BLaER1 treated with 17β-estradiol and CSF1 and Interleukin-3, amounts not matched to agents 10 nM and 100 nM (cell line): ENCODE measurements around the gene INPP4A.

Experiments used
- H3K27ac ChIP-seq, 11 experiments: shearing (Covaris generic); formaldehyde crosslinking; 2 replicates each; pipeline ENCODE4 v1.8.1; 2022
- H3K27me3 ChIP-seq, 11 experiments: shearing (Covaris generic); formaldehyde crosslinking; 2 replicates each; pipeline ENCODE4 v1.8.1; 2022
- H3K36me3 ChIP-seq, 11 experiments: shearing (Covaris generic); formaldehyde crosslinking; 2 replicates each; pipeline ENCODE4 v1.8.1; 2022
- H3K4me1 ChIP-seq, 10 experiments: shearing (Covaris generic); formaldehyde crosslinking; 2 replicates each; pipeline ENCODE4 v1.8.1; 2022
- H3K4me2 ChIP-seq, 11 experiments: shearing (Covaris generic); formaldehyde crosslinking; 2 replicates each; pipeline ENCODE4 v1.8.1; 2022
- H3K4me3 ChIP-seq, 10 experiments: shearing (Covaris generic); formaldehyde crosslinking; 2 replicates each; pipeline ENCODE4 v1.8.1; 2022
- H3K9ac ChIP-seq, 11 experiments: shearing (Covaris generic); formaldehyde crosslinking; 2 replicates each; pipeline ENCODE4 v1.8.1; 2022
- H3K9me3 ChIP-seq, 11 experiments: shearing (Covaris generic); formaldehyde crosslinking; replicated peaks in 1 of 11; 2 replicates each; pipeline ENCODE4 v1.8.1; 2022
- H4K20me1 ChIP-seq, 11 experiments: shearing (Covaris generic); formaldehyde crosslinking; 2 replicates each; pipeline ENCODE4 v1.8.1; 2022
- Cebpa-rat ChIP-seq, 11 experiments: shearing (Covaris generic); IDR thresholded peaks; 2 replicates each; pipeline ENCODE4 v1.8.1; 2022

Gene INPP4A

GRCh38 chr2:98569915-98570314 lies 125.3 kb downstream of the INPP4A start:
- Histone ChIP-seq H3K27ac (no peak overlapping the region), H3K4me2 (no peak overlapping the region), H3K4me3 (no peak overlapping the region), H3K9me3 (no peaks in the 10 kb centered on the region), H3K27me3 (no peaks in the 10 kb centered on the region), H3K36me3 (peaks cover 47 to 100% (median 94%) of the 10 kb centered on the region in 11 experiments), H3K4me1 (peaks cover 0 to 6% (median 4%) of the 10 kb centered on the region in 10 experiments; a peak in 11 of 20 replicates), H3K9ac (no peak overlapping the region), H4K20me1 (peaks cover 0 to 47% (median 0%) of the 10 kb centered on the region in 11 experiments; a peak in 8 of 22 replicates)
- no peak for TF ChIP-seq Cebpa-rat (IDR thresholded peaks at IDR 0.05)

- Histone ChIP-seq H3K36me3 (peaks cover 43 to 100% (median 93%) of the 10 kb centered on the region in 11 experiments), H3K27me3 (no peaks in the 10 kb centered on the region), H4K20me1 (peaks cover 0 to 47% (median 0%) of the 10 kb centered on the region in 11 experiments; a peak in 8 of 22 replicates), H3K9ac (no peak overlapping the region), H3K27ac (no peak overlapping the region), H3K4me1 (peaks cover 0 to 2% (median under 1%) of the 10 kb centered on the region in 10 experiments; a peak in 4 of 20 replicates), H3K4me3 (no peak overlapping the region), H3K9me3 (no peaks in the 10 kb centered on the region), H3K4me2 (no peak overlapping the region)
- TF ChIP-seq Cebpa-rat (IDR thresholded peaks at IDR 0.05) = no peak
Observed at GRCh38 chr2:98570356-98570755, 125.7 kb downstream of the INPP4A start.

- Histone ChIP-seq H3K9ac (no peak overlapping the region), H4K20me1 (peaks cover 0 to 47% (median 0%) of the 10 kb centered on the region in 11 experiments; a peak in 8 of 22 replicates), H3K36me3 (peaks cover 34 to 100% (median 89%) of the 10 kb centered on the region in 11 experiments), H3K4me1 (no peaks in the 10 kb centered on the region), H3K27me3 (no peaks in the 10 kb centered on the region), H3K9me3 (no peaks in the 10 kb centered on the region), H3K4me2 (no peak overlapping the region), H3K27ac (no peak overlapping the region), H3K4me3 (no peak overlapping the region)
- no peak for TF ChIP-seq Cebpa-rat (IDR thresholded peaks at IDR 0.05)
Observed at GRCh38 chr2:98571121-98571701, 126.6 kb downstream of the INPP4A start.

- no peaks in the 10 kb centered on the region for H3K27me3 ChIP-seq
- H3K9ac ChIP-seq = no peak overlapping the region
- peaks cover 0 to 47% (median 0%) of the 10 kb centered on the region in 11 experiments; a peak in 8 of 22 replicates for H4K20me1 ChIP-seq
- H3K36me3 ChIP-seq = peaks cover 32 to 100% (median 89%) of the 10 kb centered on the region in 11 experiments
- H3K9me3 ChIP-seq = no peaks in the 10 kb centered on the region
- no peak overlapping the region for H3K4me2 ChIP-seq
- H3K4me3 ChIP-seq = no peak overlapping the region
- no peak overlapping the region for H3K27ac ChIP-seq
- no peak for TF ChIP-seq Cebpa-rat (IDR thresholded peaks at IDR 0.05)
- H3K4me1 ChIP-seq = no peaks in the 10 kb centered on the region
Observed at GRCh38 chr2:98571796-98572195, 127.1 kb downstream of the INPP4A start.

- Histone ChIP-seq H3K36me3 (peaks cover 32 to 100% (median 89%) of the 10 kb centered on the region in 11 experiments), H3K9ac (no peak overlapping the region)
Observed at GRCh38 chr2:98572211-98572610, 127.6 kb downstream of the INPP4A start.

GRCh38 chr2:98572676-98573075 lies 128.0 kb downstream of the INPP4A start:
- Histone ChIP-seq H3K27me3 (no peaks in the 10 kb centered on the region), H3K4me2 (no peak overlapping the region), H3K27ac (no peak overlapping the region), H3K36me3 (peaks cover 32 to 100% (median 90%) of the 10 kb centered on the region in 11 experiments), H3K9me3 (no peaks in the 10 kb centered on the region), H3K9ac (no peak overlapping the region), H3K4me1 (no peaks in the 10 kb centered on the region), H3K4me3 (no peak overlapping the region), H4K20me1 (peaks cover 0 to 40% (median 0%) of the 10 kb centered on the region in 11 experiments; a peak in 8 of 22 replicates)
- no peak for TF ChIP-seq Cebpa-rat (IDR thresholded peaks at IDR 0.05)

More at GRCh38 chr2:98572211-98572610, 127.6 kb downstream of the INPP4A start:
- H3K9me3 ChIP-seq = no peaks in the 10 kb centered on the region
- no peak overlapping the region for H3K27ac ChIP-seq
- no peak overlapping the region for H3K4me3 ChIP-seq
- no peaks in the 10 kb centered on the region for H3K27me3 ChIP-seq
- H3K4me1 ChIP-seq = no peaks in the 10 kb centered on the region
- no peak overlapping the region for H3K4me2 ChIP-seq
- H4K20me1 ChIP-seq = peaks cover 0 to 45% (median 0%) of the 10 kb centered on the region in 11 experiments; a peak in 8 of 22 replicates
- TF ChIP-seq Cebpa-rat (IDR thresholded peaks at IDR 0.05) = no peak

GRCh38 chr2:98573426-98573825 lies 128.8 kb downstream of the INPP4A start:
- Histone ChIP-seq H3K9ac (no peak overlapping the region), H3K27me3 (no peaks in the 10 kb centered on the region), H3K9me3 (no peaks in the 10 kb centered on the region), H3K4me3 (no peak overlapping the region), H3K4me2 (no peak overlapping the region), H4K20me1 (peaks cover 0 to 33% (median 0%) of the 10 kb centered on the region in 11 experiments; a peak in 7 of 22 replicates), H3K27ac (no peak overlapping the region), H3K4me1 (no peaks in the 10 kb centered on the region), H3K36me3 (peaks cover 34 to 100% (median 90%) of the 10 kb centered on the region in 11 experiments)
- no peak for TF ChIP-seq Cebpa-rat (IDR thresholded peaks at IDR 0.05)

GRCh38 chr2:98576666-98577312 lies 132.1 kb downstream of the INPP4A start:
- peaks cover 7 to 22% (median 10%) of the 10 kb centered on the region in 10 experiments; a peak in 17 of 20 replicates for H3K4me1 ChIP-seq
- no peak for TF ChIP-seq Cebpa-rat (IDR thresholded peaks at IDR 0.05)
- peaks cover 26 to 87% (median 73%) of the 10 kb centered on the region in 11 experiments for H3K36me3 ChIP-seq
- H4K20me1 ChIP-seq = peaks cover 0 to 5% (median 0%) of the 10 kb centered on the region in 11 experiments; a peak in 2 of 22 replicates
- no peak overlapping the region for H3K27ac ChIP-seq
- no peaks in the 10 kb centered on the region for H3K27me3 ChIP-seq
- H3K9me3 ChIP-seq = no peaks in the 10 kb centered on the region
- no peak overlapping the region for H3K9ac ChIP-seq
- no peak overlapping the region for H3K4me3 ChIP-seq
- H3K4me2 ChIP-seq = no peak overlapping the region

- Histone ChIP-seq H3K4me1 (peaks cover 7 to 22% (median 10%) of the 10 kb centered on the region in 10 experiments; a peak in 17 of 20 replicates), H3K27me3 (no peaks in the 10 kb centered on the region), H4K20me1 (no peaks in the 10 kb centered on the region; a peak in 2 of 22 replicates), H3K4me2 (no peak overlapping the region), H3K9ac (no peak overlapping the region), H3K9me3 (no peaks in the 10 kb centered on the region), H3K27ac (no peak overlapping the region), H3K4me3 (no peak overlapping the region), H3K36me3 (peaks cover 27 to 87% (median 75%) of the 10 kb centered on the region in 11 experiments)
- TF ChIP-seq Cebpa-rat (IDR thresholded peaks at IDR 0.05) = no peak
Observed at GRCh38 chr2:98577313-98577712, 132.7 kb downstream of the INPP4A start.
